Natural killer cell (primary cell): ENCODE data around the gene SH2D3C. TPM values are rescaled to one million over a fixed set of nuclear protein-coding genes. Genes with fewer than 3 reads are reported as not detected.

Experiments
- ATAC-seq, 3 donors: fragments of 150-1000 bp in 2 of 3; fragments of 200-7000 bp in 1 of 3; cut with Tn5 transposase; 1 replicate in 1 of 3; 2 replicates in 2 of 3; pipeline ENCODE4 v1.10.0; 2021; ENCODE audit warnings: mild to moderate bottlenecking in 2 of 3, moderate library complexity in 2 of 3
- DNase-seq, 2 donors: peaks; one replicate each; pipeline versions ENCODE4 v3.0.0 to v3.0.0-alpha.2; 2013 to 2021; ENCODE audit warnings: mixed read lengths in 1 of 2
- H3K27ac ChIP-seq: one replicate; pipeline ENCODE4 v1.5.1; 2013; ENCODE audit warnings: mild to moderate bottlenecking, low read length
- H3K27me3 ChIP-seq: one replicate; pipeline ENCODE4 v1.6.1; 2013; ENCODE audit warnings: low read length; ENCODE audit not compliant: control insufficient read depth, insufficient read depth
- H3K36me3 ChIP-seq: one replicate; pipeline ENCODE4 v1.6.1; 2013; ENCODE audit warnings: low read length; ENCODE audit not compliant: control insufficient read depth, insufficient read depth
- H3K4me1 ChIP-seq: one replicate; pipeline ENCODE4 v1.6.1; 2013; ENCODE audit warnings: low read length; ENCODE audit not compliant: control insufficient read depth, insufficient read depth
- H3K4me3 ChIP-seq: one replicate; pipeline ENCODE4 v1.5.1; 2013; ENCODE audit warnings: low read length
- H3K9me3 ChIP-seq: one replicate; pipeline ENCODE4 v1.6.1; 2013; ENCODE audit warnings: low read length; ENCODE audit not compliant: control insufficient read depth, insufficient read depth
- H3K27ac Mint-ChIP-seq, 2 donors: one replicate each; pipeline ENCODE4 v1.8.0; 2022; ENCODE audit warnings: mild to moderate bottlenecking in 2 of 2, mixed read lengths in 2 of 2, moderate library complexity in 1 of 2
- H3K27me3 Mint-ChIP-seq, 2 donors: one replicate each; pipeline ENCODE4 v1.8.0; 2022; ENCODE audit warnings: low read depth in 2 of 2, mixed read lengths in 2 of 2
- H3K36me3 Mint-ChIP-seq: one replicate; pipeline ENCODE4 v1.8.0; 2022; ENCODE audit warnings: mixed read lengths
- H3K4me1 Mint-ChIP-seq, 2 donors: one replicate each; pipeline ENCODE4 v1.8.0; 2022; ENCODE audit warnings: mixed read lengths in 2 of 2
- H3K4me3 Mint-ChIP-seq: one replicate; pipeline ENCODE4 v1.8.0; 2022; ENCODE audit warnings: mild to moderate bottlenecking, moderate library complexity, mixed read lengths
- H3K9me3 Mint-ChIP-seq, 2 donors: one replicate each; pipeline ENCODE4 v1.8.0; 2022; ENCODE audit warnings: mixed read lengths in 2 of 2
- WGBS: methylation state at CpG from one replicate; pipeline ENCODE4 v1.1.7; 2013; ENCODE audit warnings: missing lambda C conversion rate; ENCODE audit not compliant: insufficient coverage; 5-methylcytosine and 5-hydroxymethylcytosine counted together
- intact Hi-C: fragments of 100-400 bp; cut with micrococcal nuclease; formaldehyde crosslinking; loops from one replicate; pipeline ENCODE4 v1.14.2; 2022
- total RNA-seq, 4 donors: library from RNA; stranded (reverse); fragments of 120-200 nt in 1 of 4; gene quantifications; one replicate each; pipeline versions ENCODE4 v1.2.3 to v1.2.4, GENCODE V29; 2013 to 2022
- TF ChIP-seq, protein P1 (sequence below): fragments of 200-600 bp; IDR thresholded peaks from one replicate; pipeline ENCODE4 v1.8.0; 2022; ENCODE audit warnings: antibody characterized with exemption

SH2D3C gene
- total RNA-seq, 3 donors from 2014 or later (not counting 1 experiment from before 2014, with no cell fraction given): 42.8 to 86.8 (median 56.6) TPM

DNA sequence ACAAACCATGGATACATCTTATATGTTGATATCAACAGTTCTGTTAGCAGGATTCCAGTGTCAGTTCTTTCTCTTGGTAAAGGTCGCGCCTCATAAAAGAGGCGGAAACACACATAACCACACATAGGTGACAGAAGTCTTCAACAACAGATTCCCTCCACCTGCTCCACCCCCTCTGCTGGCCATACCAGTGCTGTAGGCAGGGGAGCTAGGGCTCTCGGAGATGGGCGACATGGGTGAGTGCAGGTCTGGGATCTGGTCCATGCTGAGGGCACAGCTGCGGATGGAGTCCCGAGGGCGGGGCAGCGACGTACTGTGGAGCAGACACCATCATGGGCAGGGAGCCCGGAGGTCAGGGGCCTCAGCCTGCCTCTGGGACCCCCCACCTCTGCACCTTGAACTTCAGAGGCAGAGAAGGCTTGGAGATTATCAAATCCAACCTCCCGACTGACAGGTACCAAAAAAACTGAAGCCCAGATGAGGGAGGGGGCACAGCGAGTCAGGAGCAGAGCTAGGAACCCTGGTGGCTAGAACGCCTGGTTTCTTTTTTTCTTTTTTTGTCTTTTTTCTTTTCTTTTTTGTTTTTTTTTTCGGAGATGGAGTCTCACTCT is 31.4 kb downstream of the SH2D3C start:
- peak; percentile 52 to 80 (median 73) for ATAC-seq
- TF ChIP-seq, protein P1, sequence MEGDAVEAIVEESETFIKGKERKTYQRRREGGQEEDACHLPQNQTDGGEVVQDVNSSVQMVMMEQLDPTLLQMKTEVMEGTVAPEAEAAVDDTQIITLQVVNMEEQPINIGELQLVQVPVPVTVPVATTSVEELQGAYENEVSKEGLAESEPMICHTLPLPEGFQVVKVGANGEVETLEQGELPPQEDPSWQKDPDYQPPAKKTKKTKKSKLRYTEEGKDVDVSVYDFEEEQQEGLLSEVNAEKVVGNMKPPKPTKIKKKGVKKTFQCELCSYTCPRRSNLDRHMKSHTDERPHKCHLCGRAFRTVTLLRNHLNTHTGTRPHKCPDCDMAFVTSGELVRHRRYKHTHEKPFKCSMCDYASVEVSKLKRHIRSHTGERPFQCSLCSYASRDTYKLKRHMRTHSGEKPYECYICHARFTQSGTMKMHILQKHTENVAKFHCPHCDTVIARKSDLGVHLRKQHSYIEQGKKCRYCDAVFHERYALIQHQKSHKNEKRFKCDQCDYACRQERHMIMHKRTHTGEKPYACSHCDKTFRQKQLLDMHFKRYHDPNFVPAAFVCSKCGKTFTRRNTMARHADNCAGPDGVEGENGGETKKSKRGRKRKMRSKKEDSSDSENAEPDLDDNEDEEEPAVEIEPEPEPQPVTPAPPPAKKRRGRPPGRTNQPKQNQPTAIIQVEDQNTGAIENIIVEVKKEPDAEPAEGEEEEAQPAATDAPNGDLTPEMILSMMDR: no peak
- Histone ChIP-seq H3K4me1 (peaks cover 22% of the 10 kb centered on the region), H3K36me3 (peaks cover 91% of the 10 kb centered on the region), H3K9me3 (no peaks in the 10 kb centered on the region), H3K4me3 (no peak overlapping the region), H3K27ac (peak overlapping the region; percentile 53), H3K27me3 (no peaks in the 10 kb centered on the region)
- Mint-ChIP-seq H3K36me3 (peaks cover 7% of the 10 kb centered on the region), H3K27me3 (no peaks in the 10 kb centered on the region), H3K4me3 (no peak overlapping the region), H3K27ac (peak overlapping the region; percentile 76 to 80), H3K9me3 (no peaks in the 10 kb centered on the region), H3K4me1 (peaks cover 18 to 27% of the 10 kb centered on the region in 2 donors)
- WGBS: 85% methylated on average over 15 of the region's 15 CpGs
- intact Hi-C loops: no loop called here
- DNase-seq: peak in 1 of 2 donors; percentile 71

DNA sequence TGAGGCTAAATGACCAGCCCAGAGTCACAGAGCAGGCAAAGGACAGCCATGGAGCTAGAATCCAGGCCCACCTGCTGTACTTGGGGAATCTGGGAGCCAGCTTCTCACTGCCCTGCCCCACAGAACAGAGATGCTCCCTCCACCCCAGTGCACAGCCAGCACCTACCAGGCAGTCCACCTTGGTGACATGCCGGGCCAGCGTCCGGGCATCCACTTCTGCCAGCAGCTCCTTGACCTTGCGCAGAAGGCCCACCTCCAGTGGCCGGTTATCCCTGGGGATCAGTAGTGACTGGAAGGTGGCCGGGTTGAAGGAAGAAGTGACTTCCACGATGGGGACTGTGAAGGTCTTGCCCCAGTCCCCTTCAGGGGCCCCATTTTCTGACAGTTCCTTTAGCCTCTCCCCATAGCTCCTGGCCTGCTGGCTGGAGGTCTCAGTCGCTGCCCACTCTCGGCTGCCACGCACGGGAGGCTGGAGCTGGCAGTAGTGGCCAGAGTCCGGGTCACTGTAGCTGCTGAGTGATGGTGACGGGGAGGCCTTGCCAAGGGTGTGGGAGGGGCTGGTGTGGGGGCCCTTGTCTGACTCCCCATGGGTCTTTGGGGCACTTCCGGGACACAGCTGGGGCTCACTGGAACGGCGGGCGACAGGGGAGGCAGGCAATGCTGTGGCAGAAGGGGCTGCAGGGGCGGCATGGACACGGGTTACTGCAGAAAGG is 33.9 kb downstream of the SH2D3C start:
- TF ChIP-seq, protein P1: no peak
- peaks cover 22% of the 10 kb centered on the region for H3K4me1 ChIP-seq
- no peak overlapping the region for H3K27ac Mint-ChIP-seq

DNA sequence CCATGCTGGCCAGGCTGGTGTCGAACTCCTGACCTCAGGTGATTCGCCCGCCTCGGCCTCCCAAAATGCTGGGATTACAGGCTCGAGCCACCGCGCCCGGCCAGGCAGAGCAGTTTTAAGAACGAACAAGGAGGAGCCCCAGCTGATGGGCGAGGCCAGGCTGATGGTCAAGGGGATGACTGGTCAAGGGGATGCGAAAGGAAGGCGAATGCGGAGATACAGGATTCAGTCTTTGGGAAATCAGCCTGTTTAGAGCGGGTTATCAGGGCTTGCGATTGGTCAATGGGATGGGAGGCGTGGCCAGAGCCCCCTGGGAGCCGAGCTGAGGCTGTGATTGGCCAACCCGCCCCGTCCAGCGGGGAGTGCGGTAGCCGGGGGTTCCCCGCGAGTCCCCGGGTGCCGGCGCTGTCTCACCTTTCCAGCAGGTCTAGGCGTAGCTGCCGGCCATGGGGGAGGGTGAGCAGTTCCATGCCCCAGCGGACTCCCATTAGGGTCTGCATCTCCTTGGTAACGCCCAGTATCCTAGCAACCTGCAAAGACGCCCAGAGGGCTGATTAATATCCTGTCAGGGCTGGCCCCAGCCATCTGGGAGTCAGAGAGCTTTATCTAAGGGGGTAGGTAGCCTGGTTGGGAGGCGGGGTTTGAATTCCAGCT is 35.9 kb downstream of the SH2D3C start:
- Mint-ChIP-seq H3K27me3 (no peaks in the 10 kb centered on the region), H3K4me3 (no peak overlapping the region), H3K27ac (peak overlapping the region; percentile 64 to 67), H3K9me3 (no peaks in the 10 kb centered on the region), H3K4me1 (peaks cover 7% of the 10 kb centered on the region in 2 donors), H3K36me3 (peaks cover 8% of the 10 kb centered on the region)
- H3K27me3 ChIP-seq: no peaks in the 10 kb centered on the region
- WGBS: 97% methylated on average over 33 of the region's 33 CpGs
- H3K4me3 ChIP-seq: no peak overlapping the region
- H3K36me3 ChIP-seq: peaks cover 89% of the 10 kb centered on the region
- ATAC-seq (no peak), DNase-seq (no peak)
- H3K4me1 ChIP-seq: peaks cover 14% of the 10 kb centered on the region
- intact Hi-C loops: no loop called here
- no peaks in the 10 kb centered on the region for H3K9me3 ChIP-seq
- no peak overlapping the region for H3K27ac ChIP-seq
- TF ChIP-seq, protein P1: no peak

More for the DNA sequence above, 33.9 kb downstream of the SH2D3C start:
- Histone ChIP-seq H3K27ac (no peak overlapping the region), H3K36me3 (peaks cover 93% of the 10 kb centered on the region), H3K4me3 (no peak overlapping the region), H3K27me3 (no peaks in the 10 kb centered on the region), H3K9me3 (no peaks in the 10 kb centered on the region)
- Mint-ChIP-seq H3K36me3 (no peaks in the 10 kb centered on the region), H3K9me3 (no peaks in the 10 kb centered on the region), H3K4me3 (no peak overlapping the region), H3K4me1 (peaks cover 12 to 13% of the 10 kb centered on the region in 2 donors), H3K27me3 (no peaks in the 10 kb centered on the region)
- no peak for DNase-seq
- WGBS: 95% methylated on average over 18 of the region's 19 CpGs
- ATAC-seq: no peak
- intact Hi-C loops: no loop called here
